Astrocyte (in vitro differentiated cells and primary cell): ENCODE data around the gene SPOCK3. TPM values are rescaled to one million over a fixed set of nuclear protein-coding genes. Genes with fewer than 3 reads are reported as not detected.

ENCODE experiments used
- DNase-seq: peaks from one replicate; pipeline ENCODE4 v3.0.0-alpha.2; 2010; ENCODE audit warnings: low read depth
- FAIRE-seq: peaks from 2 replicates; lab custom pipeline; 2011; peaks lifted over from hg19 to GRCh38; lab: Jason Lieb, UNC
- H2AFZ ChIP-seq: 2 replicates; pipeline ENCODE4 v1.6.0; 2012; ENCODE audit warnings: low read depth, low read length, inconsistent platforms
- H3K27ac ChIP-seq: 2 replicates; pipeline ENCODE4 v1.5.1; 2011; ENCODE audit warnings: low read depth, low read length, inconsistent platforms
- H3K27me3 ChIP-seq: 2 replicates; pipeline ENCODE4 v1.6.0; 2011; ENCODE audit warnings: low read length, inconsistent platforms; ENCODE audit not compliant: insufficient read depth
- H3K36me3 ChIP-seq: 2 replicates; pipeline ENCODE4 v1.5.1; 2011; ENCODE audit warnings: low read length, inconsistent platforms; ENCODE audit not compliant: insufficient read depth
- H3K4me1 ChIP-seq: 2 replicates; pipeline ENCODE4 v1.5.1; 2011; ENCODE audit warnings: low read length, inconsistent platforms; ENCODE audit not compliant: insufficient read depth
- H3K4me2 ChIP-seq: 2 replicates; pipeline ENCODE4 v1.6.0; 2012; ENCODE audit warnings: low read length, inconsistent platforms
- H3K4me3 ChIP-seq: 2 replicates; pipeline ENCODE4 v1.5.1; 2011; ENCODE audit warnings: low read depth, mild to moderate bottlenecking, low read length, inconsistent platforms; ENCODE audit not compliant: insufficient read depth
- H3K79me2 ChIP-seq: 2 replicates; pipeline ENCODE4 v1.6.0; 2012; ENCODE audit warnings: mild to moderate bottlenecking, low read length, inconsistent platforms; ENCODE audit not compliant: insufficient read depth
- H3K9ac ChIP-seq: 2 replicates; pipeline ENCODE4 v1.6.0; 2012; ENCODE audit warnings: mild to moderate bottlenecking, low read length, inconsistent platforms
- H3K9me3 ChIP-seq: 2 replicates; pipeline ENCODE4 v1.5.1; 2012; ENCODE audit warnings: low read depth, mild to moderate bottlenecking, low read length, inconsistent platforms; ENCODE audit not compliant: insufficient read depth
- H4K20me1 ChIP-seq: 2 replicates; pipeline ENCODE4 v1.6.0; 2012; ENCODE audit warnings: low read length, inconsistent platforms; ENCODE audit not compliant: insufficient read depth
- H3K27ac Mint-ChIP-seq: one replicate; pipeline ENCODE4 v1.8.0; 2021; ENCODE audit warnings: mild to moderate bottlenecking, mixed read lengths; ENCODE audit not compliant: unreplicated experiment
- H3K27me3 Mint-ChIP-seq: one replicate; pipeline ENCODE4 v1.8.0; 2021; ENCODE audit warnings: low read depth, mixed read lengths; ENCODE audit not compliant: unreplicated experiment
- H3K36me3 Mint-ChIP-seq: one replicate; pipeline ENCODE4 v1.8.0; 2021; ENCODE audit warnings: low read depth, mixed read lengths; ENCODE audit not compliant: unreplicated experiment
- H3K4me1 Mint-ChIP-seq: one replicate; pipeline ENCODE4 v1.8.0; 2021; ENCODE audit warnings: low read depth, mixed read lengths; ENCODE audit not compliant: unreplicated experiment
- H3K4me3 Mint-ChIP-seq: one replicate; pipeline ENCODE4 v1.8.0; 2021; ENCODE audit warnings: mild to moderate bottlenecking, moderate library complexity, mixed read lengths; ENCODE audit not compliant: unreplicated experiment
- H3K9me3 Mint-ChIP-seq: one replicate; pipeline ENCODE4 v1.8.0; 2021; ENCODE audit warnings: mild to moderate bottlenecking, mixed read lengths; ENCODE audit not compliant: unreplicated experiment
- EZH2 ChIP-seq: IDR thresholded peaks from 2 replicates; pipeline ENCODE4 v1.6.1; 2012; ENCODE audit warnings: mild to moderate bottlenecking, low read length, inconsistent platforms; ENCODE audit not compliant: insufficient read depth
- total RNA-seq: library from RNA; stranded (reverse); gene quantifications from 2 replicates; pipeline ENCODE4 v1.2.1, GENCODE V29; 2021
- TF ChIP-seq, protein P1 (sequence below): IDR thresholded peaks from 2 replicates; pipeline ENCODE4 v1.5.1; 2011; ENCODE audit warnings: low read depth, mild to moderate bottlenecking, inconsistent platforms, low read length, moderate library complexity; ENCODE audit not compliant: insufficient read depth

The SPOCK3 gene
- total RNA-seq, 1 donor from 2014 or later, result 0.59 TPM

DNA sequence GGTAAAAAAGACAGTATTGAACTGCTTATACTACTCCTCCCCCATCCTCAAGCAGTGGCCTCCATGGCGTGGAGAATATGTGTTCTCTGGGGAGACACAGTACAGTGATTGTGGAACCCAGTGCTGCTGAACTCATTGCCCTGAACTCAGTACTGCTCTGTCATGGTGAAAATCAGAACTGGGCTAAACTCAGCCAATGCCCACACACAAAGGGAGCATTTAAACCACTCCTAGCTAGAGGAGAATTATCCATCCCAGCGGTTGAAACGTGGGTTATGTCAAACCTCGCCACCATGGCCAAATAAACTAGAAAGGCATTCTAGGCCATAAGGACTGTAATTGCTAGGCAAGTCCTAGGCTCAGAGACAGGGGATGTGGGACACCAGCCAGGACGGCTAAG lies 131.8 kb downstream of the SPOCK3 start:
- Mint-ChIP-seq H3K27ac (no peak overlapping the region), H3K27me3 (no peaks in the 10 kb centered on the region), H3K4me1 (peaks cover 7% of the 10 kb centered on the region), H3K4me3 (no peak overlapping the region), H3K9me3 (no peaks in the 10 kb centered on the region), H3K36me3 (no peaks in the 10 kb centered on the region)
- DNase-seq (no peak), FAIRE-seq (no peak)
- Histone ChIP-seq H3K4me3 (no peak overlapping the region), H3K9me3 (no peaks in the 10 kb centered on the region), H3K79me2 (no peaks in the 10 kb centered on the region), H3K4me2 (no peak overlapping the region), H3K27me3 (no peaks in the 10 kb centered on the region), H3K36me3 (no peaks in the 10 kb centered on the region), H4K20me1 (no peaks in the 10 kb centered on the region), H3K4me1 (no peaks in the 10 kb centered on the region), H3K9ac (no peak overlapping the region), H3K27ac (no peak overlapping the region), H2AFZ (no peak overlapping the region)
- TF ChIP-seq, protein P1, sequence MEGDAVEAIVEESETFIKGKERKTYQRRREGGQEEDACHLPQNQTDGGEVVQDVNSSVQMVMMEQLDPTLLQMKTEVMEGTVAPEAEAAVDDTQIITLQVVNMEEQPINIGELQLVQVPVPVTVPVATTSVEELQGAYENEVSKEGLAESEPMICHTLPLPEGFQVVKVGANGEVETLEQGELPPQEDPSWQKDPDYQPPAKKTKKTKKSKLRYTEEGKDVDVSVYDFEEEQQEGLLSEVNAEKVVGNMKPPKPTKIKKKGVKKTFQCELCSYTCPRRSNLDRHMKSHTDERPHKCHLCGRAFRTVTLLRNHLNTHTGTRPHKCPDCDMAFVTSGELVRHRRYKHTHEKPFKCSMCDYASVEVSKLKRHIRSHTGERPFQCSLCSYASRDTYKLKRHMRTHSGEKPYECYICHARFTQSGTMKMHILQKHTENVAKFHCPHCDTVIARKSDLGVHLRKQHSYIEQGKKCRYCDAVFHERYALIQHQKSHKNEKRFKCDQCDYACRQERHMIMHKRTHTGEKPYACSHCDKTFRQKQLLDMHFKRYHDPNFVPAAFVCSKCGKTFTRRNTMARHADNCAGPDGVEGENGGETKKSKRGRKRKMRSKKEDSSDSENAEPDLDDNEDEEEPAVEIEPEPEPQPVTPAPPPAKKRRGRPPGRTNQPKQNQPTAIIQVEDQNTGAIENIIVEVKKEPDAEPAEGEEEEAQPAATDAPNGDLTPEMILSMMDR, result no peak
- no peak for TF ChIP-seq EZH2

DNA sequence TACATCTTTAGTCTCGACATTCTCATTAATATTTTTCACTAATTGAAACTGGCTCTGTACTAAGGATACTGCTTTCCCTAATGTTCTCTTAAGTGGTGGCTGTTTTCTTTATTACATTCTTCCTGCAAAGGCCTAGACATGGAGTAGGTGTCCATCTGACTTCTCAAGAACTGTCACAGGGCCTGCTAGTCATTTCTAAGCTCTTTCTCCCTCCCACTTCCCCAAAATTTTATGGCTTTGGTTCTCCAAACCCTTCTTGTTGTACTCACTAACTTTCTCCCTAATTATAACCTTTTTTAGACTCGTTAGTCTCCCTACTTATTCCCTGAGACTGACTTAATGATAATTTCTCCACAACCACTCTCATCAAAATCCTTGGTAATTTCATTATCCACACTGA lies 133.3 kb downstream of the SPOCK3 start:
- H3K79me2 ChIP-seq, result no peaks in the 10 kb centered on the region
- H3K27ac ChIP-seq, result no peak overlapping the region
- no peak overlapping the region for H3K4me3 ChIP-seq
- Mint-ChIP-seq H3K4me1 (peaks cover 7% of the 10 kb centered on the region), H3K4me3 (no peak overlapping the region), H3K36me3 (no peaks in the 10 kb centered on the region), H3K27ac (no peak overlapping the region), H3K9me3 (no peaks in the 10 kb centered on the region), H3K27me3 (no peaks in the 10 kb centered on the region)
- H2AFZ ChIP-seq, result no peak overlapping the region
- H3K4me1 ChIP-seq, result no peaks in the 10 kb centered on the region
- FAIRE-seq, result no peak
- H3K36me3 ChIP-seq, result no peaks in the 10 kb centered on the region
- no peaks in the 10 kb centered on the region for H3K9me3 ChIP-seq
- H3K9ac ChIP-seq, result no peak overlapping the region
- H3K27me3 ChIP-seq, result no peaks in the 10 kb centered on the region
- no peak for DNase-seq
- H4K20me1 ChIP-seq, result no peaks in the 10 kb centered on the region
- no peak overlapping the region for H3K4me2 ChIP-seq
- no peak for TF ChIP-seq EZH2
- TF ChIP-seq, protein P1, result no peak

DNA sequence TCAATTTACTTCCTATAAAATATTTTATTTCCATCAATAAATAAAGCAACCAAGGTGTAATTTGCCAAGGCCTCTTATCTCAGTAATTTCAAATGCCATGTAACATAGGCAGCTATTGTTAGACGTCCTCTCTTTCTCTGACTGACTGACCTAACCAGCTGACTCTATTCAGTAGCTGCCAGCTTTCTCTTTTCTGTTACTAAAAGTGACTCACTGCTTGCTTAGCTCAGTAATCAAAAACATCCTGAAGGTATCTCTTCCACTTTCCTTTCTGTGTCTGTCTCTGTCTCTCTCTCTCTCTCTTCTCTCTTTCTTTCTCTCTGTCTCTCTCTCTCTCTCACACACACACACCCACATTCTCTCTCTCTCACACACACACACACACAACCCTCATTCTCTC lies 134.2 kb downstream of the SPOCK3 start:
- Histone ChIP-seq H3K27me3 (no peaks in the 10 kb centered on the region), H3K9me3 (no peaks in the 10 kb centered on the region), H4K20me1 (no peaks in the 10 kb centered on the region), H3K4me3 (no peak overlapping the region), H2AFZ (no peak overlapping the region), H3K9ac (no peak overlapping the region), H3K27ac (no peak overlapping the region), H3K36me3 (no peaks in the 10 kb centered on the region), H3K79me2 (no peaks in the 10 kb centered on the region), H3K4me2 (peak overlapping the region; percentile 39), H3K4me1 (no peaks in the 10 kb centered on the region)
- Mint-ChIP-seq H3K9me3 (no peaks in the 10 kb centered on the region), H3K27ac (peak overlapping the region; percentile 3), H3K36me3 (no peaks in the 10 kb centered on the region), H3K4me1 (peaks cover 7% of the 10 kb centered on the region), H3K27me3 (no peaks in the 10 kb centered on the region), H3K4me3 (peak overlapping the region; percentile 5)
- TF ChIP-seq, protein P1, result no peak
- TF ChIP-seq EZH2, result no peak
- peak; percentile 50 for DNase-seq
- FAIRE-seq, result no peak
